Measurements from ENCODE around the gene CD83.

The CD83 gene

GRCh38 chr6:14131579-14131978 lies 14.0 kb downstream of the CD83 start:
- no peak overlapping the region for H3K4me3 ChIP-seq (ENCODE audit: control insufficient read depth, low read depth, low read length)
- TF ChIP-seq, protein P1, sequence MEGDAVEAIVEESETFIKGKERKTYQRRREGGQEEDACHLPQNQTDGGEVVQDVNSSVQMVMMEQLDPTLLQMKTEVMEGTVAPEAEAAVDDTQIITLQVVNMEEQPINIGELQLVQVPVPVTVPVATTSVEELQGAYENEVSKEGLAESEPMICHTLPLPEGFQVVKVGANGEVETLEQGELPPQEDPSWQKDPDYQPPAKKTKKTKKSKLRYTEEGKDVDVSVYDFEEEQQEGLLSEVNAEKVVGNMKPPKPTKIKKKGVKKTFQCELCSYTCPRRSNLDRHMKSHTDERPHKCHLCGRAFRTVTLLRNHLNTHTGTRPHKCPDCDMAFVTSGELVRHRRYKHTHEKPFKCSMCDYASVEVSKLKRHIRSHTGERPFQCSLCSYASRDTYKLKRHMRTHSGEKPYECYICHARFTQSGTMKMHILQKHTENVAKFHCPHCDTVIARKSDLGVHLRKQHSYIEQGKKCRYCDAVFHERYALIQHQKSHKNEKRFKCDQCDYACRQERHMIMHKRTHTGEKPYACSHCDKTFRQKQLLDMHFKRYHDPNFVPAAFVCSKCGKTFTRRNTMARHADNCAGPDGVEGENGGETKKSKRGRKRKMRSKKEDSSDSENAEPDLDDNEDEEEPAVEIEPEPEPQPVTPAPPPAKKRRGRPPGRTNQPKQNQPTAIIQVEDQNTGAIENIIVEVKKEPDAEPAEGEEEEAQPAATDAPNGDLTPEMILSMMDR (IDR thresholded peaks at IDR 0.05; ENCODE audit: control insufficient read depth, insufficient read depth, low read depth, low read length, missing control alignments), result no peak
- DNase-seq (ENCODE audit: low read depth), result no peak

GRCh38 chr6:14132244-14132920 lies 14.8 kb downstream of the CD83 start:
- no peak for DNase-seq (ENCODE audit: low read depth)
- TF ChIP-seq, protein P1 (IDR thresholded peaks at IDR 0.05; ENCODE audit: control insufficient read depth, insufficient read depth, low read depth, low read length, missing control alignments), result no peak
- H3K4me3 ChIP-seq (ENCODE audit: control insufficient read depth, low read depth, low read length), result no peak overlapping the region

DNA sequence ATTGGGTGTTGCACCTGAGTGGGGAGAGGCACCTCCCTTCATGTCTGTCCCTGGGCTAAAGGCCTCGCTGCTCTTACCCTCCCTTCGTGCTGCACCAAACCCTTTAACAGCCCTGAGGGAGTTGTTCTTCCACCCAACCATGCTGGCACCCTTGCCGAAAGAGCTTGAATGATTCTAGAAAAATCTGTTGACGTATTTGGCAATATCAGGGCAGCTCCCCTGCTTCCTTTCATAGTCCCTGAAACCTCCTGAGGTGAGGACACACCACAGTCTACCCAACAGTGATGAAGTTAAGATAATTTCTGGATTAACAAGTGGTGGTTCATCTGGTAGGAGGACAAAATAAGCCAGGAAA lies 15.3 kb downstream of the CD83 start:
- no peak for DNase-seq (ENCODE audit: low read depth)
- H3K4me3 ChIP-seq (ENCODE audit: control insufficient read depth, low read depth, low read length), result no peak overlapping the region
- TF ChIP-seq, protein P1 (IDR thresholded peaks at IDR 0.05; ENCODE audit: control insufficient read depth, insufficient read depth, low read depth, low read length, missing control alignments), result no peak

DNA sequence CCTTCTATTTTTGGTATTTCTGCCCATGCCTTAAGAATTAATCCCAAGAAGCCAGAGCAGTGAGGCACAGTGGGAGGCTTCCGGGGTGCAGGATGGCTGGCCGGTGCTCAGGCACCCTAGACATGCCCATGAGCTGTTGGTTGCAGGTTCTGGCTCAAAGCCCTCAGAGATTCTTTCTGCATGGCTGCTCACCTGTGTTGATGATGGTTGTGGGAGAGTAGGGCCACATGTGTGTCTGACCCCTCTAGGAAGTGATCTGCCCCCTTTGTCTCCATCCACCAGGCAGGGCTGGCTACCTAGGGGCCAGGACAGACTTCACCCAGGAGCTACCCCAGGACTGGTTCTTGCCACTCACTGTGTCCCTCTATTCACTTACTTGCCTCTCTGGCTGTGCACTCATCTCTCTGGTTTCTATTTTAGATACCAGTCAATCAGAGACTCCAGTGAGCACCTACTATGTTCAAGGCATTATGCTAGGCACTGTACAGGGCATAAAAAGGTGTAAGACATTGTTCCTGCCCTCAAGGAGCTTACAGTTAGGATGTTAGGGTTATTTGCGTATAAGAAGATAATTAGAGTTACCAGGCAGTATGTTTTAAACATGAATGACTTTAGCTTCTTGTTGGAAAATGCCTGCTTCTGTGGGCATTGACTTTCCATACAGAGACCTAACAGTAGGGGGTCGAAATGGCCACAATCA lies 16.8 kb downstream of the CD83 start:
- DNase-seq (ENCODE audit: low read depth), result no peak
- TF ChIP-seq, protein P1 (IDR thresholded peaks at IDR 0.05; ENCODE audit: control insufficient read depth, insufficient read depth, low read depth, low read length, missing control alignments), result no peak
- no peak overlapping the region for H3K4me3 ChIP-seq (ENCODE audit: control insufficient read depth, low read depth, low read length)

GRCh38 chr6:14135893-14136539 lies 18.4 kb downstream of the CD83 start:
- DNase-seq (ENCODE audit: low read depth), result no peak
- no peak overlapping the region for H3K4me3 ChIP-seq (ENCODE audit: control insufficient read depth, low read depth, low read length)
- TF ChIP-seq, protein P1 (IDR thresholded peaks at IDR 0.05; ENCODE audit: control insufficient read depth, insufficient read depth, low read depth, low read length, missing control alignments), result no peak

DNA sequence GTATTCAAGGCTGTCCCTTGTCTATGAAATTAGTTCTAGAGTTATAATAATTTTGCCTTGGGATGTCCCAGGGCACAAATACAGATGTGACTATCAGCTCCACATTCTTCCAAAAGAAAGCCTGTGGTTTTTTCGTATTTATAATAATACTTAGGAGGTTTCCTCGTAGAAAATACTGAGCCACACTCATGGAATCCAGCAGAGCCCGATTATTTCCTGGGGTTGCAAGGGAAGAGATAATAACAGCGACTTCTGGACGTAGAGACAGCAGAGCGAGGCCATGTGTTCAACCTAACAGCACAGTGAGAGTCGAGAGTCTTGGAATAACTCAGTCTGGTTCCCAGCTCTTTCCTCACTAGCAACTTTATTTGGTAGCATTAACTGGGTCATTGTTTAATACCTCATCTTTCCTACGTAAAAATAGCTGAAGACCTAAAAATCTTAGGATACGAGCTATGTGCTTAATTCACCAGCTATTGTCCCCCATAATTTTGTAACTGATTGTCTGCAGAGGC lies 21.2 kb downstream of the CD83 start:
- DNase-seq (ENCODE audit: low read depth), result no peak
- TF ChIP-seq, protein P1 (IDR thresholded peaks at IDR 0.05; ENCODE audit: control insufficient read depth, insufficient read depth, low read depth, low read length, missing control alignments), result no peak

More for the DNA sequence above, 21.2 kb downstream of the CD83 start:
- no peak overlapping the region for H3K4me3 ChIP-seq (ENCODE audit: control insufficient read depth, low read depth, low read length)

Measured in AG09309 (cell line).